Stomach smooth muscle (tissue), 2 donors: Measurements from ENCODE around the gene HEG1.
"Not testable (repeated sequence)": the region's sequence is repeated elsewhere in the genome, so short reads cannot be mapped to it uniquely, and the experiment has no call there.

Experiments
- H3K27ac ChIP-seq: one replicate; pipeline ENCODE4 v1.7.0; 2013; ENCODE audit warnings: mild to moderate bottlenecking, low read length, inconsistent platforms
- H3K27me3 ChIP-seq, 2 donors: one replicate each; pipeline ENCODE4 v1.7.0; 2013; ENCODE audit warnings: low read length in 2 of 2; ENCODE audit not compliant: insufficient read depth in 2 of 2, control insufficient read depth in 1 of 2
- H3K36me3 ChIP-seq, 2 donors: one replicate each; pipeline ENCODE4 v1.7.0; 2013; ENCODE audit warnings: low read length in 2 of 2; ENCODE audit not compliant: control insufficient read depth in 2 of 2, insufficient read depth in 2 of 2
- H3K4me1 ChIP-seq: one replicate; pipeline ENCODE4 v1.7.0; 2013; ENCODE audit warnings: low read length; ENCODE audit not compliant: control insufficient read depth, insufficient read depth
- H3K4me3 ChIP-seq, 2 donors: one replicate each; pipeline ENCODE4 v1.7.0; 2013; ENCODE audit warnings: low read length in 2 of 2
- H3K9ac ChIP-seq, 2 donors: one replicate each; pipeline ENCODE4 v1.7.0; 2013; ENCODE audit warnings: low read length in 2 of 2, mild to moderate bottlenecking in 1 of 2
- H3K9me3 ChIP-seq, 2 donors: one replicate each; pipeline ENCODE4 v1.7.0; 2013; ENCODE audit warnings: low read length in 2 of 2; ENCODE audit not compliant: control insufficient read depth in 2 of 2
- donor health status: healthy.
- donor health status: Pancreatic carcinoma.

HEG1 gene

DNA sequence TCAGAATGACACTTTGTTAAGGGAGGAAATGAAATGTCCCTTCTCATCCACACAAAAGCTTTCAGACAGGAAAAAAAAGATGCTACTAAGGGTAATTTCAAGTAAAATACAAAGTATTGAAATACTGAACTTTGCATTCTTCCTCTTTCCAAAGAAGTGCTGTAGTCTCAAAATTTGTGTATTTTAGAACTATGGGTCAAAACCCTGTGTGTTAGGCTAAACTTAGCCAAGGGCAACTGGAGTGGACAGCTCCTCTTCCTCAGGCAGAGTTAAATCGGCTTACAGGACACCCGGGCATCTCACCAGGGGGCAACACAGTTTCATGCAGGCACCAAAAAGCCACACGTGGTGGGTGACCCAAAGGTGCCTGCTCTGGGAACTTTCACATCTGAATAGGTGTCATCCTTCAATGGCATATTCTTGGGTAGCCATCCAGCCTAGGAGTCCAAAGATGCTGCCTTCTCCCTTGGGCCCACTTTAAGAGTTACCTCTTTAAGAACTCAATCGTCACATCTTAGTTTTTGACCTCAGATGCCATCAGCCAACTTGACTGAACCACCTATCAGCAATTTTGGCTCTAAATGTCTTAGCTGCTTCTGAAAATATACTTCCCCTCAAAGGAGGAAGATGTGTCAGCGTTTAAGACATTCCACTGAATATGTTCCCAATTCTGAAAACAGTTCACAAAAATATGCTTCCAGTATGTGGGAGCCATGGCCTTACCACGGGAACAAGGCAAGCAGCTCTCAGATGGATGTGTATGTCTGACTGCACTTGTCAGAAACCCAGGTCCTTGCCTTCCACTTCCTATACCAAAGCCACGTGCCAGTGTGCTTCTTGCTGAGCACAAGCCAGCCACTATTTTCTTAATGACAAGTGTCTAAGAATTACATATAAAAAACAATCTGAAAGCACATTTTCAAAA is 89.0 kb downstream of the HEG1 start:
- Histone ChIP-seq H3K27ac (no peak overlapping the region), H3K27me3 (no peaks in the 10 kb centered on the region), H3K4me1 (no peaks in the 10 kb centered on the region), H3K9me3 (no peaks in the 10 kb centered on the region), H3K36me3 (peaks cover 19 to 23% of the 10 kb centered on the region in 2 donors), H3K4me3 (no peak overlapping the region), H3K9ac (no peak overlapping the region)

DNA sequence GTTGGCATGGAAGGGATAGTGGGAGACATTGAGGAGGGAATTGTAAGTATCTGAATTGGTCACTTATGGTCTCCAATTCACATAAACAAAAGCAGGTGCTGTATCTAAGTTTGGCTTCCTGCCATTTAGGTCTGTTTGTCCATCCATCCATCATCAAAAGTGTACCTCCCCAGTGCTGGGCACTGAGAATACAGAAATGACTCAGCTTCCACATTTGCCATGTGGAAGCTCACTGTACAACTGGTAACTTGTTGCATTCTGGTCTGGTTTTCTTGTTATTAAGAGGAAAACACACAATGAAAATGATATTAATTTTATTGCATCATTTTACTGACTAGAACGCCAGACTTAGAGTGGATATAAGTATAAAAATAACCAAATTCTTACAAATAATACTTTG is 90.4 kb downstream of the HEG1 start:
- no peaks in the 10 kb centered on the region for H3K4me1 ChIP-seq

DNA sequence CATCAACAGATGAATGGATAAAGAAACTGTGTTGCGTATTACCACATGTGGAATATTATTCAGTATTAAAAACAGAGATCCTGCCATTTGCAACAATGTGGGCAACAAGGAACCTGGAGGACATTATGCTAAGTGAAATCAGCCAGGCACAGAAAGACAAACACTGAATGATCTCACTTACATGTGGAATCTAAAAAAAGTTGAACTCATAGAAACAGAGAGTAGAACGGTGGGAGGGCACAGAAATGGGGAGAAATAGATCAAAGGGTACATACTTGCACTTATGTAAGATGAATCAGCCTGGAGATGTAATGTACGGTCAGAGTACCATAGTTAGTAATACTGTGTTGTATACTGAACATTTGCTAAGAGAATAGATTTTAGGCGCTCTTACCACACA is 91.4 kb downstream of the HEG1 start:
- Histone ChIP-seq H3K9ac (no peak overlapping the region), H3K36me3 (peaks cover 7 to 11% of the 10 kb centered on the region in 2 donors), H3K4me1 (no peaks in the 10 kb centered on the region), H3K4me3 (no peak overlapping the region), H3K9me3 (no peaks in the 10 kb centered on the region), H3K27me3 (no peaks in the 10 kb centered on the region), H3K27ac (no peak overlapping the region)

More for the DNA sequence above, 90.4 kb downstream of the HEG1 start:
- Histone ChIP-seq H3K9ac (no peak overlapping the region), H3K27me3 (no peaks in the 10 kb centered on the region), H3K27ac (no peak overlapping the region), H3K36me3 (peaks cover 17 to 19% of the 10 kb centered on the region in 2 donors), H3K9me3 (no peaks in the 10 kb centered on the region), H3K4me3 (no peak overlapping the region)

DNA sequence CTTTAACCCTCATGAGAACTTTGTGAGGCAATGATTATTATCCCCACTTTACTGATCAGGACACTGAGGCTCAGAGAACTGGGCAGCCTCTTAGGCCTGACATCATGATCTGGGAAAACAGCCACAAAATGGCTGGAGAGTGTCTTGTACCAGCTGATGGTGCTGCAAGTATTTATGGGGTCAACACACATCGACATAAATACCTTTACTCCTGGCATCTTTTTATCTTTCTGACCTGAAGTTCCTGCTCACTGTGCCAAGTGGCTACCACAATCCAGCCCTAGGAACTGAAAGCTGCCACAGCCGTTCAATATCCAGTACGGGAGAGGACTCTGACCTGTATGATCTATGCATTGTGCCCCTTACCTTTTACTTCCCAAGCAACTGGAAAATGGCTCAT is 92.0 kb downstream of the HEG1 start:
- no peaks in the 10 kb centered on the region for H3K9me3 ChIP-seq
- no peak overlapping the region for H3K4me3 ChIP-seq
- H3K36me3 ChIP-seq, result peaks cover 4 to 7% of the 10 kb centered on the region in 2 donors
- no peaks in the 10 kb centered on the region for H3K4me1 ChIP-seq
- H3K27me3 ChIP-seq, result no peaks in the 10 kb centered on the region
- H3K9ac ChIP-seq, result no peak overlapping the region
- no peak overlapping the region for H3K27ac ChIP-seq

DNA sequence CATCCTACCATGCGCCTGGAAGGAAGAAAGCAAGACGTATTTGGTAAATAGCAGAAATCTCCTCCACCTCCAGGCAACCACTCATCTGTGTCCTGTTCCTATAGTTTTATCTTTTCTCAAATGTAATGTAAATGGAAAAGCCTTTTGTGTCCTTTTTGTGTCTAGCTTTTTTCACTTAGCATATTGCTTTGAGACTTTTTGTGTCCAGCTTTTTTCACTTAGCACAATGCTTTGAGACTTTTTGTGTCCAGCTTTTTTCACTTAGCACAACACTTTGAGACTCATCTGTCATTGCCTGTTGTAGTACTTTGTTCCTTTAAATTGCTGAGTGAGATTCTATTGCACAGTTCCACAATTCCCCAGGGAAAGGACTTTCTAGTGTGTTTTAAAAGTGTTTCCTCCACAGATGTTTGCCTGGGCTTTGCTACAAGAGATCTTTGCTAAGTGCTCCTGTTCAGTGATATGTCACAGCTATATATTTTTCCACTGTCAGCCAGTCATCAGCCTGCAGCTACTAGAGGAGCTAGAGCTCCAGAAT is 93.3 kb downstream of the HEG1 start:
- Histone ChIP-seq H3K27ac (no peak overlapping the region), H3K36me3 (no peaks in the 10 kb centered on the region), H3K9ac (no peak overlapping the region), H3K9me3 (no peaks in the 10 kb centered on the region), H3K4me3 (no peak overlapping the region), H3K4me1 (no peaks in the 10 kb centered on the region), H3K27me3 (no peaks in the 10 kb centered on the region)

DNA sequence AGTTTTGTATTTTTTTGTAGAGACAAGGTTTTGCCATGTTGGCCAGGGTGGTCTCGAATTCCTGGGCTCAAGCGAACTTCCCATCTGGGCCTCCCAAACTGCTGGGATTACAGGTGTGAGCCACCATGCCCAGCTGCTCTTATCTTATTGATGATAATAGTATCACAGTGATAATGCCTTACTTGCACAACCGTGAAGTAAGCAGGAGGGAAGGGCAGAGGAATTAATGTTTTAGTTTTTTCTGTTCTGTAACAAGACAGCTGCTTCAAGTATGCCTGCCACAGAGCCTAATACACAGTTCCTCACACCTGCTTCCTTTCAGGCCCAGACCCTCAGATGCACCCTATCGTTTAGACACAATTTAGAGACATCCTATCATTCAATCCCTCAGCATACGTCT is 95.1 kb downstream of the HEG1 start:
- Histone ChIP-seq H3K27me3 (no peaks in the 10 kb centered on the region), H3K9ac (no peak overlapping the region), H3K4me1 (no peaks in the 10 kb centered on the region), H3K4me3 (no peak overlapping the region), H3K27ac (no peak overlapping the region), H3K36me3 (no peaks in the 10 kb centered on the region), H3K9me3 (no peaks in the 10 kb centered on the region)

DNA sequence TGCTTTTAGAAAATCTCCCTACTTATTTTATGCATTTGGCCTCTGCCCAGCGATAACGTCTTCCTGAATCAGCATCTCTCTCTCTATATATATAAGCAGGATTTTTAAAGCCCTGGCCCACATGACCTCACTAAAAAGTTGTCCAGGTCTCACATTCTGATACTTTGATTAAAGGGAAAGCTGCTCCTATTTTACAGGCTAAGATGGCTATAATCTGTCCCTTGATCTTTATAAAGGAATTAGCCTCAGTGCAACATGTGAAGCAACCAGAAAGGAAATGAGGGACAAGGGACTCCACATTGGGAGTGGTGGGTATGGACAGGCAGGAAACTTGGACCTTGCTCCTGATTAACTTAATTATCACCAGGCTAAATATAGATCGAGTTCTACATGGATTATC is 95.7 kb downstream of the HEG1 start:
- no peak overlapping the region for H3K4me3 ChIP-seq
- no peak overlapping the region for H3K9ac ChIP-seq
- no peaks in the 10 kb centered on the region for H3K27me3 ChIP-seq
- no peaks in the 10 kb centered on the region for H3K36me3 ChIP-seq
- H3K27ac ChIP-seq, result no peak overlapping the region
- no peaks in the 10 kb centered on the region for H3K9me3 ChIP-seq
- no peaks in the 10 kb centered on the region for H3K4me1 ChIP-seq

DNA sequence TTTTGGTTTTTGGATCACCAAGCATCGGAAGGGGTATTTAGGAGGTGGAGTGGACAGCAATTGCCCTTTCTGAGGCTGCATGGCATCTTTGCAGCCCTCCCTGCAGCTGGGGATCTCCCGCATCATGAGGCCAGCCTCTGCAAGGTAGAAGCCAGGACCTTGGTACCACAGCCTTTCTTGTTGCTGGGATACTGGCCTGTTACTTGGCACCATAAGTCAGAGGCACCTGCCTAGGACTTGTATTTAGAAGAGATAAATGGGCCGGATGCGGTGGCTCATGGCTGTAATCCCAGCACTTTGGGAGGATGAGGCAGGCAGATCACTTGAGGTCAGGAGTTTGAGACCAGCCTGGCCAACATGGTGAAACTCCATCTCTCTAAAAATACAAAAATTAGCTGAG is 97.8 kb downstream of the HEG1 start:
- H3K9me3 ChIP-seq, H3K9ac ChIP-seq, H3K27ac ChIP-seq, H3K4me3 ChIP-seq, H3K27me3 ChIP-seq, H3K4me1 ChIP-seq, H3K36me3 ChIP-seq: not testable (repeated sequence)

DNA sequence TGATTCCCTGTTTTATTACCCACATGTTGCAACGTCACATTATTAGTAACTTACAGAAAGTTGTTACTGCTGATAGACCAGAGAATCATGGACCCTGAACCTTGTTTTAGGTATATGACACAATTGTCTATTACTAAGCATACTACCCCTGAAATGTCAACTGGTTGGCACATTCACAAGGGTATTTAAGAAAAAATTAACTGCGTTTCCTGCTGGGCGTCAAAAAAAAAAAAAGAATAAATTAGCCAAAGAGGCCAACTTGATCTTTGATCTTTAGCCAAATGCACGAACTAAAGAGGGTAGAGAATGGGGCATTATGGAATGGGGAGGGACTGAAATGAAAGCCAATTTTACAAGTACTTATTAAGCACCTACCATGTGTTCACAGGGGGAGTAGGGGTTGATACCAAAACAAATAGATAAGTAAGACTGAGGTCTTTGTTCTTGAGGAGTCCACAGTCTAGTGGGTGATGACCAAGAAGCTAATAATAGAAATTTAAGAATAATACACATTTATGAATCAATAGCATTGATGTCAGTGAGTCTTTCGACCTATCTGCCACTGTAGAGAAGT is 103.4 kb downstream of the HEG1 start:
- Histone ChIP-seq H3K4me3 (no peak overlapping the region), H3K27ac (no peak overlapping the region), H3K27me3 (no peaks in the 10 kb centered on the region), H3K9me3 (no peaks in the 10 kb centered on the region), H3K4me1 (no peaks in the 10 kb centered on the region), H3K9ac (no peak overlapping the region), H3K36me3 (no peaks in the 10 kb centered on the region)

DNA sequence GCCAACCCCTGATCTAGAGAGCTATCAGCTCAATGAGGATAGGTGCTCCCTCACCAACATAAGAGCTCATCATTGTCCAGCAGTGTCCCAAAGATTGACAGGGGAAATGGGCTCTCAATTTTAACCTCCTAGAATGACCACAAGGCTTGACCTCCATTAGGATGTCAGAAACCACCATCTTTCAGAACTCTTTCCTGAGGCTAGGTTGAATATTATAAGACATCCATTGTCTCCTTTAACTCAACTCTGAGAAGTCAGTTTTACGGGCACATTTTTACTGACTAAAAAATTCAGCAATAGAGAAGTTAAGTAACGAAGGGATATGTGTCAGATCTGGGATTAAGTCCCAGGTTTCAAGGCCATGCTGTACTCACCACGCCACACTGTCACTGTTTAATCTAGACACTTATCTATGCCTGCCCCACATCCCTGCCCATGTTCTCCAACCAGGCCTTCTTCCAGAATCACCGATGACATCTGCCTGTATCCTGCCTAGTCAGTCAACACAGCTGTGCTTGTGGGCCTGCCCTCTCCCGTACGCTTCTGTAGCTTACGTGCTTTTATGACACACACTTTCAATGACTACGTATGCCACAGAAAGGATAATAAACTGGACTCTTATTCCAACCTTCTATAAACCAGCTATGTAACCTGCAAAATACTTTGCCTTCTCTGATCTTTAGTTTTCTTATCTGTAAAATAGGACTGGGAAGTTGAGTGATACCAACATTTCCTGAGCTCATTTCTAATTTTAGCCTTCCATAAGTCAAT is 104.1 kb downstream of the HEG1 start:
- Histone ChIP-seq H3K9ac (no peak overlapping the region), H3K27me3 (no peaks in the 10 kb centered on the region), H3K36me3 (no peaks in the 10 kb centered on the region), H3K4me1 (no peaks in the 10 kb centered on the region), H3K4me3 (no peak overlapping the region), H3K9me3 (no peaks in the 10 kb centered on the region), H3K27ac (no peak overlapping the region)
